NK-92 (cell line): Measurements from ENCODE around the gene PDGFRB.

ENCODE experiments used
- DNase-seq: peaks from one replicate; lab custom pipeline; 2025; ENCODE audit not compliant: unreplicated experiment; lab: John Stamatoyannopoulos, UW

Gene PDGFRB

GRCh38 chr5:150164211-150164980, 8.8 kb upstream of the PDGFRB start:
- DNase-seq, result no peak

- no peak for DNase-seq
Measured at GRCh38 chr5:150163547-150164059, 8.0 kb upstream of the PDGFRB start.

GRCh38 chr5:150163035-150163434, 7.4 kb upstream of the PDGFRB start:
- no peak for DNase-seq

- DNase-seq, result no peak
Measured at GRCh38 chr5:150162142-150162513, 6.5 kb upstream of the PDGFRB start.

GRCh38 chr5:150161242-150162141, 5.8 kb upstream of the PDGFRB start:
- no peak for DNase-seq

- no peak for DNase-seq
Measured at GRCh38 chr5:150160448-150161081, 4.9 kb upstream of the PDGFRB start.

- DNase-seq, result no peak
Measured at GRCh38 chr5:150159741-150160179, 4.1 kb upstream of the PDGFRB start.

- no peak for DNase-seq
Measured at GRCh38 chr5:150159031-150159430, 3.4 kb upstream of the PDGFRB start.

GRCh38 chr5:150158170-150158949, 2.7 kb upstream of the PDGFRB start:
- DNase-seq, result no peak

- DNase-seq, result no peak
Measured at GRCh38 chr5:150157168-150157567, 1.5 kb upstream of the PDGFRB start.

GRCh38 chr5:150156540-150156939, 895 bp upstream of the PDGFRB start:
- DNase-seq, result no peak

GRCh38 chr5:150156027-150156368, 353 bp upstream of the PDGFRB start:
- no peak for DNase-seq

- no peak for DNase-seq
Measured at GRCh38 chr5:150154618-150155128, 972 bp downstream of the PDGFRB start.

GRCh38 chr5:150153957-150154617, 1.6 kb downstream of the PDGFRB start:
- no peak for DNase-seq

- no peak for DNase-seq
Measured at GRCh38 chr5:150153483-150153882, 2.2 kb downstream of the PDGFRB start.

- DNase-seq, result no peak
Measured at GRCh38 chr5:150152636-150153462, 2.8 kb downstream of the PDGFRB start.

- no peak for DNase-seq
Measured at GRCh38 chr5:150149618-150150017, 6.0 kb downstream of the PDGFRB start.

GRCh38 chr5:150148117-150148927, 7.3 kb downstream of the PDGFRB start:
- DNase-seq, result no peak
